Measurements from ENCODE around the gene TMUB1. TPM values are rescaled to one million over a fixed set of nuclear protein-coding genes. Genes with fewer than 3 reads are reported as not detected.

The TMUB1 gene
- total and polyA plus RNA-seq, 9 of the 15 experiments (the other 6 are each of a cell fraction or from before 2014, with no cell fraction given) = 0.14 to 241 (median 74.1) TPM

GRCh38 chr7:151109094-151110048 lies 26.1 kb upstream of the TMUB1 start (continued):
- TF ChIP-seq ETV1 (tag; conservative IDR thresholded peaks at IDR 0.05; ENCODE audit: low read depth) (no peak), ZBTB11 (CRISPR knock-in tag; IDR thresholded peaks at IDR 0.05) (no peak), HDAC2 (IDR thresholded peaks at IDR 0.05) (peak; percentile 36; the same call in 1 of the 2 replicates), NFE2 (IDR thresholded peaks at IDR 0.05; ENCODE audit: low read depth) (peak; percentile 32; the same call in 1 of the 2 replicates), ZBTB1 (CRISPR knock-in tag; IDR thresholded peaks at IDR 0.05; ENCODE audit: borderline replicate concordance, low read depth) (no peak), SMARCE1 (IDR thresholded peaks at IDR 0.05) (peak; percentile 66; the same call in 1 of the 2 replicates), ZNF740 (CRISPR knock-in tag; IDR thresholded peaks at IDR 0.05) (0 out of 2 replicates have a peak, but pooled peaks have one; percentile 11), ZNF740 (tag; IDR thresholded peaks at IDR 0.05) (no peak), SOX6 (IDR thresholded peaks at IDR 0.05) (peak; percentile 59; the same call in 1 of the 2 replicates), VEZF1 (CRISPR knock-in tag; IDR thresholded peaks at IDR 0.05) (0 out of 2 replicates have a peak, but pooled peaks have one; percentile 18), ZNF384 (IDR thresholded peaks at IDR 0.05; ENCODE audit: low read depth, low read length) (peak; percentile 44; the same call in 1 of the 2 replicates), ZNF121 (CRISPR knock-in tag; conservative IDR thresholded peaks at IDR 0.05) (no peak), RREB1 (CRISPR knock-in tag; IDR thresholded peaks at IDR 0.05) (no peak)

Measured in K562 (cell line).